Stomach smooth muscle (tissue), 2 donors: ENCODE data around the gene MPRIP.

ENCODE experiments used
- H3K27ac ChIP-seq: one replicate; pipeline ENCODE4 v1.7.0; 2013; ENCODE audit warnings: mild to moderate bottlenecking, low read length, inconsistent platforms
- H3K27me3 ChIP-seq, 2 donors: one replicate each; pipeline ENCODE4 v1.7.0; 2013; ENCODE audit warnings: low read length in 2 of 2; ENCODE audit not compliant: insufficient read depth in 2 of 2, control insufficient read depth in 1 of 2
- H3K36me3 ChIP-seq, 2 donors: one replicate each; pipeline ENCODE4 v1.7.0; 2013; ENCODE audit warnings: low read length in 2 of 2; ENCODE audit not compliant: control insufficient read depth in 2 of 2, insufficient read depth in 2 of 2
- H3K4me1 ChIP-seq: one replicate; pipeline ENCODE4 v1.7.0; 2013; ENCODE audit warnings: low read length; ENCODE audit not compliant: control insufficient read depth, insufficient read depth
- H3K4me3 ChIP-seq, 2 donors: one replicate each; pipeline ENCODE4 v1.7.0; 2013; ENCODE audit warnings: low read length in 2 of 2
- H3K9ac ChIP-seq, 2 donors: one replicate each; pipeline ENCODE4 v1.7.0; 2013; ENCODE audit warnings: low read length in 2 of 2, mild to moderate bottlenecking in 1 of 2
- H3K9me3 ChIP-seq, 2 donors: one replicate each; pipeline ENCODE4 v1.7.0; 2013; ENCODE audit warnings: low read length in 2 of 2; ENCODE audit not compliant: control insufficient read depth in 2 of 2
- donor health status: healthy.
- donor health status: Pancreatic carcinoma.

MPRIP gene

GRCh38 chr17:17170346-17170985, 128.2 kb downstream of the MPRIP start:
- H3K4me3 ChIP-seq = no peak overlapping the region
- no peaks in the 10 kb centered on the region for H3K27me3 ChIP-seq
- H3K9ac ChIP-seq = no peak overlapping the region
- peaks cover 47 to 67% of the 10 kb centered on the region in 2 donors for H3K36me3 ChIP-seq
- H3K9me3 ChIP-seq = no peaks in the 10 kb centered on the region
- H3K4me1 ChIP-seq = no peaks in the 10 kb centered on the region
- no peak overlapping the region for H3K27ac ChIP-seq

- no peak overlapping the region for H3K9ac ChIP-seq
- H3K27ac ChIP-seq = no peak overlapping the region
- no peaks in the 10 kb centered on the region for H3K27me3 ChIP-seq
- no peaks in the 10 kb centered on the region for H3K9me3 ChIP-seq
- H3K4me3 ChIP-seq = no peak overlapping the region
- H3K36me3 ChIP-seq = peaks cover 47 to 68% of the 10 kb centered on the region in 2 donors
- H3K4me1 ChIP-seq = no peaks in the 10 kb centered on the region
These were observed 128.9 kb downstream of the MPRIP start for GRCh38 chr17:17171186-17171585.

GRCh38 chr17:17172001-17172939, 130.0 kb downstream of the MPRIP start:
- peaks cover 57 to 68% of the 10 kb centered on the region in 2 donors for H3K36me3 ChIP-seq
- no peak overlapping the region for H3K27ac ChIP-seq
- H3K9me3 ChIP-seq = no peaks in the 10 kb centered on the region
- H3K4me1 ChIP-seq = no peaks in the 10 kb centered on the region
- no peaks in the 10 kb centered on the region for H3K27me3 ChIP-seq
- no peak overlapping the region for H3K4me3 ChIP-seq
- no peak overlapping the region for H3K9ac ChIP-seq

GRCh38 chr17:17172990-17173389, 130.7 kb downstream of the MPRIP start:
- Histone ChIP-seq H3K27ac (no peak overlapping the region), H3K36me3 (peaks cover 59 to 65% of the 10 kb centered on the region in 2 donors), H3K4me3 (no peak overlapping the region), H3K9me3 (no peaks in the 10 kb centered on the region), H3K4me1 (no peaks in the 10 kb centered on the region), H3K27me3 (no peaks in the 10 kb centered on the region), H3K9ac (no peak overlapping the region)

- H3K4me1 ChIP-seq = no peaks in the 10 kb centered on the region
- H3K9ac ChIP-seq = no peak overlapping the region
- H3K27ac ChIP-seq = no peak overlapping the region
- H3K27me3 ChIP-seq = no peaks in the 10 kb centered on the region
- H3K4me3 ChIP-seq = no peak overlapping the region
- no peaks in the 10 kb centered on the region for H3K9me3 ChIP-seq
- peaks cover 61 to 68% of the 10 kb centered on the region in 2 donors for H3K36me3 ChIP-seq
These were observed 131.7 kb downstream of the MPRIP start for GRCh38 chr17:17173921-17174320.

GRCh38 chr17:17175340-17175739, 133.1 kb downstream of the MPRIP start:
- H3K27ac ChIP-seq = no peak overlapping the region
- no peak overlapping the region for H3K4me3 ChIP-seq
- no peak overlapping the region for H3K9ac ChIP-seq
- H3K36me3 ChIP-seq = peaks cover 71 to 74% of the 10 kb centered on the region in 2 donors
- no peaks in the 10 kb centered on the region for H3K27me3 ChIP-seq
- no peaks in the 10 kb centered on the region for H3K9me3 ChIP-seq
- no peaks in the 10 kb centered on the region for H3K4me1 ChIP-seq

GRCh38 chr17:17175917-17176316, 133.7 kb downstream of the MPRIP start:
- no peaks in the 10 kb centered on the region for H3K27me3 ChIP-seq
- H3K9me3 ChIP-seq = no peaks in the 10 kb centered on the region
- H3K9ac ChIP-seq = no peak overlapping the region
- no peaks in the 10 kb centered on the region for H3K4me1 ChIP-seq
- no peak overlapping the region for H3K27ac ChIP-seq
- H3K36me3 ChIP-seq = peaks cover 73 to 75% of the 10 kb centered on the region in 2 donors
- no peak overlapping the region for H3K4me3 ChIP-seq

- Histone ChIP-seq H3K27ac (no peak overlapping the region), H3K9me3 (no peaks in the 10 kb centered on the region), H3K9ac (no peak overlapping the region), H3K4me1 (no peaks in the 10 kb centered on the region), H3K4me3 (no peak overlapping the region), H3K36me3 (peaks cover 76 to 77% of the 10 kb centered on the region in 2 donors), H3K27me3 (no peaks in the 10 kb centered on the region)
These were observed 134.1 kb downstream of the MPRIP start for GRCh38 chr17:17176341-17176740.

- Histone ChIP-seq H3K36me3 (peaks cover 74 to 79% of the 10 kb centered on the region in 2 donors), H3K27ac (no peak overlapping the region), H3K27me3 (no peaks in the 10 kb centered on the region), H3K9ac (no peak overlapping the region), H3K9me3 (no peaks in the 10 kb centered on the region), H3K4me1 (no peaks in the 10 kb centered on the region), H3K4me3 (no peak overlapping the region)
These were observed 134.9 kb downstream of the MPRIP start for GRCh38 chr17:17177176-17177575.

- Histone ChIP-seq H3K9ac (no peak overlapping the region), H3K9me3 (no peaks in the 10 kb centered on the region), H3K27me3 (no peaks in the 10 kb centered on the region), H3K4me1 (no peaks in the 10 kb centered on the region), H3K4me3 (no peak overlapping the region), H3K36me3 (peaks cover 60 to 68% of the 10 kb centered on the region in 2 donors), H3K27ac (no peak overlapping the region)
These were observed 137.1 kb downstream of the MPRIP start for GRCh38 chr17:17179371-17179827.
